GM23338 (cell line): ENCODE results near the gene STPG4. TPM values are rescaled to one million over a fixed set of nuclear protein-coding genes. Genes with fewer than 3 reads are reported as not detected.

Experiments
- ATAC-seq: fragments of 200-7000 bp; cut with Tn5 transposase; 3 replicates; pipeline ENCODE4 v1.9.1; 2020
- DNase-seq: peaks from one replicate; pipeline ENCODE4 v3.0.0-alpha.2; 2015; ENCODE audit warnings: low spot score
- H2AFZ ChIP-seq: fragments of 200-600 bp; sonication (generic); 2 replicates; pipeline ENCODE4 v1.8.0; 2016; ENCODE audit warnings: antibody characterized with exemption, mild to moderate bottlenecking, moderate library complexity
- H3F3A ChIP-seq: fragments of 200-600 bp; sonication (generic); replicated peaks from 2 replicates; pipeline ENCODE4 v1.8.0; 2017; ENCODE audit warnings: antibody characterized with exemption, mixed run types, low read depth
- H3K27ac ChIP-seq: fragments of 200-600 bp; sonication (generic); 2 replicates; pipeline ENCODE4 v1.6.1; 2016; ENCODE audit warnings: low read depth
- H3K27me3 ChIP-seq: fragments of 200-600 bp; sonication (generic); 2 replicates; pipeline ENCODE4 v1.8.0; 2016; ENCODE audit warnings: mild to moderate bottlenecking, mixed run types, moderate library complexity; ENCODE audit not compliant: insufficient read depth
- H3K36me3 ChIP-seq: fragments of 200-600 bp; sonication (generic); 2 replicates; pipeline ENCODE4 v1.8.0; 2016; ENCODE audit warnings: mild to moderate bottlenecking; ENCODE audit not compliant: insufficient read depth
- H3K4me1 ChIP-seq: fragments of 200-600 bp; sonication (generic); 2 replicates; pipeline ENCODE4 v1.8.0; 2016; ENCODE audit warnings: mild to moderate bottlenecking, moderate library complexity; ENCODE audit not compliant: insufficient read depth
- H3K4me2 ChIP-seq: fragments of 200-600 bp; sonication (generic); 2 replicates; pipeline ENCODE4 v1.7.1; 2017; ENCODE audit warnings: mixed run types
- H3K4me3 ChIP-seq: fragments of 200-600 bp; sonication (generic); 2 replicates; pipeline ENCODE4 v1.6.1; 2016; ENCODE audit warnings: mixed run types
- H3K79me2 ChIP-seq: fragments of 200-600 bp; sonication (generic); replicated peaks from 2 replicates; pipeline ENCODE4 v1.8.0; 2017; ENCODE audit warnings: mild to moderate bottlenecking; ENCODE audit not compliant: insufficient read depth
- H3K9me2 ChIP-seq: fragments of 200-600 bp; sonication (generic); 2 replicates; pipeline ENCODE4 v1.8.0; 2017; ENCODE audit not compliant: insufficient read depth
- H4K20me1 ChIP-seq: fragments of 200-600 bp; sonication (generic); replicated peaks from 2 replicates; pipeline ENCODE4 v1.8.0; 2017; ENCODE audit warnings: mild to moderate bottlenecking; ENCODE audit not compliant: insufficient read depth
- H3K27ac Mint-ChIP-seq: 2 replicates; pipeline ENCODE4 v1.8.0; 2020; ENCODE audit warnings: inconsistent platforms, mild to moderate bottlenecking, moderate library complexity, mixed read lengths
- H3K27me3 Mint-ChIP-seq: 3 replicates; pipeline ENCODE4 v1.8.0; 2022; ENCODE audit warnings: low read depth, mild to moderate bottlenecking, moderate library complexity, mixed read lengths, inconsistent platforms; ENCODE audit not compliant: insufficient read depth, poor library complexity
- H3K36me3 Mint-ChIP-seq: 3 replicates; pipeline ENCODE4 v1.8.0; 2021; ENCODE audit warnings: low read depth, mild to moderate bottlenecking, inconsistent platforms, moderate library complexity, mixed read lengths
- H3K4me1 Mint-ChIP-seq: 3 replicates; pipeline ENCODE4 v1.8.0; 2020; ENCODE audit warnings: mild to moderate bottlenecking, inconsistent platforms, mixed read lengths
- H3K4me3 Mint-ChIP-seq: 3 replicates; pipeline ENCODE4 v1.8.0; 2021; ENCODE audit warnings: moderate library complexity, mild to moderate bottlenecking, inconsistent platforms, mixed read lengths
- H3K9me3 Mint-ChIP-seq: 3 replicates; pipeline ENCODE4 v1.8.0; 2020; ENCODE audit warnings: moderate library complexity, mild to moderate bottlenecking, inconsistent platforms, mixed read lengths
- CREB1 ChIP-seq: fragments of 250-450 bp; sonication (Bioruptor Pico); IDR thresholded peaks from 2 replicates; pipeline ENCODE4 v1.5.0; 2020; ENCODE audit warnings: low read depth, mild to moderate bottlenecking, moderate library complexity
- CTCF ChIP-seq, 2 experiments: fragments of 200-600 bp in 1 of 2; sonication (generic) in 1 of 2; conservative IDR thresholded peaks; 2 replicates each; pipeline versions ENCODE4 v1.5.1 to v1.6.1; 2016 to 2017; ENCODE audit warnings: antibody characterized with exemption in 2 of 2, low read depth in 2 of 2, mild to moderate bottlenecking in 2 of 2, moderate library complexity in 1 of 2
- EZH2 ChIP-seq: fragments of 200-600 bp; sonication (generic); IDR thresholded peaks from one replicate; pipeline ENCODE4 v1.8.0; 2017; ENCODE audit warnings: antibody characterized with exemption, mild to moderate bottlenecking, low read depth; ENCODE audit not compliant: unreplicated experiment
- EZH2phosphoT487 ChIP-seq: fragments of 200-600 bp; sonication (generic); IDR thresholded peaks from one replicate; pipeline ENCODE4 v1.8.1; 2018; ENCODE audit warnings: antibody characterized with exemption; ENCODE audit not compliant: unreplicated experiment
- JUNB ChIP-seq: IDR thresholded peaks from one replicate; pipeline ENCODE4 v1.6.1; 2016; ENCODE audit warnings: antibody characterized with exemption; ENCODE audit not compliant: unreplicated experiment
- NANOG ChIP-seq: IDR thresholded peaks from 2 replicates; pipeline ENCODE4 v1.6.1; 2016; ENCODE audit warnings: antibody characterized with exemption, borderline replicate concordance
- POLR2AphosphoS5 ChIP-seq: IDR thresholded peaks from 2 replicates; pipeline ENCODE4 v1.6.1; 2016; ENCODE audit warnings: antibody characterized with exemption, low read depth
- STAT1 ChIP-seq: IDR thresholded peaks from one replicate; pipeline ENCODE4 v1.6.1; 2016; ENCODE audit warnings: antibody characterized with exemption; ENCODE audit not compliant: unreplicated experiment
- ZNF114 ChIP-seq: fragments of 250-450 bp; sonication (Bioruptor Pico); IDR thresholded peaks from 2 replicates; pipeline ENCODE4 v1.5.0; 2020; ENCODE audit warnings: mild to moderate bottlenecking, moderate library complexity
- ZNF331 ChIP-seq: fragments of 250-450 bp; sonication (Bioruptor Pico); IDR thresholded peaks from 2 replicates; pipeline ENCODE4 v1.5.0; 2020; ENCODE audit warnings: low read depth, mild to moderate bottlenecking, moderate library complexity
- polyA plus RNA-seq: library from polyadenylated mRNA; unstranded; fragments of >200 nt; fragmentation: Nextera tagmentation; extraction: Ambion mirVana; gene quantifications from 2 replicates; pipeline ENCODE4 v1.2.1, GENCODE V29; 2016
- total RNA-seq: library from RNA; depleted of rRNA; stranded (reverse); fragments of >200 nt; shearing (Covaris generic); gene quantifications from 2 replicates; pipeline ENCODE4 v1.2.3, GENCODE V29; 2014
- TF ChIP-seq, protein P1 (sequence below): IDR thresholded peaks from one replicate; pipeline ENCODE4 v1.6.1; 2018; ENCODE audit warnings: antibody characterized with exemption; ENCODE audit not compliant: unreplicated experiment

Gene STPG4
- total and polyA plus RNA-seq, 2 experiments from 2014 or later: 0.28 TPM; not detected in 1

DNA sequence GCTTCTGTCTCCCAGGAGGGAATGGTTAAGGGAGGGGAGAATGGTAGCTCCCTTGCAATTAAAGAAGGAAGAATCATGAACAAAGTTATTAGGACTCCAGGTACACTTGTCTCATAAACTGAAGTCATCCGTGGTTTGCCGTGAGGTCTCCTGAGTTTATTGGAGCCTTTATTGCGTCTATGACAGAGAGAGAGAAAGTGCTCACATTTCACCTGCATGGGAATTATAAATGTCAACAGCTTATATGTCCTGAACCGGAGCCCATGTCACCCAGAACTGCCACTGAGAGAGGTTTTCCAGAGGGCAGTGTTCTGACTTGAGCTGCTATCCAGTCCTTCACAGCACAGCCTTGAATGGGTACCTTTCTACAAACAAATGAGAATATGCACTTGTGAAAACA lies 104.3 kb downstream of the STPG4 start (continued):
- no peak for TF ChIP-seq EZH2

GRCh38 chr2:47050021-47050760 lies 104.9 kb downstream of the STPG4 start:
- H3K4me3 Mint-ChIP-seq: no peak overlapping the region
- H3F3A ChIP-seq: no peaks in the 10 kb centered on the region
- no peak overlapping the region for H2AFZ ChIP-seq
- H3K27ac ChIP-seq: no peak overlapping the region
- no peaks in the 10 kb centered on the region for H3K36me3 ChIP-seq
- H3K27me3 Mint-ChIP-seq: peaks cover 4% of the 10 kb centered on the region
- no peaks in the 10 kb centered on the region for H3K4me1 ChIP-seq
- H3K9me3 Mint-ChIP-seq: no peaks in the 10 kb centered on the region
- ATAC-seq: no peak
- no peaks in the 10 kb centered on the region for H3K9me2 ChIP-seq
- no peak for TF ChIP-seq JUNB
- TF ChIP-seq, protein P1, sequence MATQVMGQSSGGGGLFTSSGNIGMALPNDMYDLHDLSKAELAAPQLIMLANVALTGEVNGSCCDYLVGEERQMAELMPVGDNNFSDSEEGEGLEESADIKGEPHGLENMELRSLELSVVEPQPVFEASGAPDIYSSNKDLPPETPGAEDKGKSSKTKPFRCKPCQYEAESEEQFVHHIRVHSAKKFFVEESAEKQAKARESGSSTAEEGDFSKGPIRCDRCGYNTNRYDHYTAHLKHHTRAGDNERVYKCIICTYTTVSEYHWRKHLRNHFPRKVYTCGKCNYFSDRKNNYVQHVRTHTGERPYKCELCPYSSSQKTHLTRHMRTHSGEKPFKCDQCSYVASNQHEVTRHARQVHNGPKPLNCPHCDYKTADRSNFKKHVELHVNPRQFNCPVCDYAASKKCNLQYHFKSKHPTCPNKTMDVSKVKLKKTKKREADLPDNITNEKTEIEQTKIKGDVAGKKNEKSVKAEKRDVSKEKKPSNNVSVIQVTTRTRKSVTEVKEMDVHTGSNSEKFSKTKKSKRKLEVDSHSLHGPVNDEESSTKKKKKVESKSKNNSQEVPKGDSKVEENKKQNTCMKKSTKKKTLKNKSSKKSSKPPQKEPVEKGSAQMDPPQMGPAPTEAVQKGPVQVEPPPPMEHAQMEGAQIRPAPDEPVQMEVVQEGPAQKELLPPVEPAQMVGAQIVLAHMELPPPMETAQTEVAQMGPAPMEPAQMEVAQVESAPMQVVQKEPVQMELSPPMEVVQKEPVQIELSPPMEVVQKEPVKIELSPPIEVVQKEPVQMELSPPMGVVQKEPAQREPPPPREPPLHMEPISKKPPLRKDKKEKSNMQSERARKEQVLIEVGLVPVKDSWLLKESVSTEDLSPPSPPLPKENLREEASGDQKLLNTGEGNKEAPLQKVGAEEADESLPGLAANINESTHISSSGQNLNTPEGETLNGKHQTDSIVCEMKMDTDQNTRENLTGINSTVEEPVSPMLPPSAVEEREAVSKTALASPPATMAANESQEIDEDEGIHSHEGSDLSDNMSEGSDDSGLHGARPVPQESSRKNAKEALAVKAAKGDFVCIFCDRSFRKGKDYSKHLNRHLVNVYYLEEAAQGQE: no peak
- TF ChIP-seq EZH2: no peak
- TF ChIP-seq ZNF114 (CRISPR knock-in tag): no peak
- TF ChIP-seq POLR2AphosphoS5: no peak
- no peak for TF ChIP-seq CTCF (conservative IDR thresholded peaks at IDR 0.05; ENCODE audit: low read depth in 2 of 2)
- TF ChIP-seq ZNF331: no peak
- no peak for TF ChIP-seq STAT1
- TF ChIP-seq EZH2phosphoT487: no peak
- no peak for TF ChIP-seq NANOG
- TF ChIP-seq CREB1 (CRISPR knock-in tag): no peak
- H3K4me3 ChIP-seq: no peak overlapping the region
- H3K27me3 ChIP-seq: no peaks in the 10 kb centered on the region
- H3K36me3 Mint-ChIP-seq: peaks cover 7% of the 10 kb centered on the region; the same call in 2 of the 3 replicates
- no peaks in the 10 kb centered on the region for H3K79me2 ChIP-seq
- H3K4me2 ChIP-seq: no peak overlapping the region
- peak overlapping the region; percentile 10; the same call in 1 of the 2 replicates for H3K27ac Mint-ChIP-seq
- no peak for DNase-seq
- peaks cover 13% of the 10 kb centered on the region; the same call in 2 of the 3 replicates for H3K4me1 Mint-ChIP-seq
- H4K20me1 ChIP-seq: no peaks in the 10 kb centered on the region
